ENCODE measurements around the gene RBFOX1. TPM values are rescaled to one million over a fixed set of nuclear protein-coding genes. Genes with fewer than 3 reads are reported as not detected.
A peak's percentile ranks its signal among the peaks of the same experiment; 100 is the strongest.

RBFOX1 gene
- polyA plus RNA-seq, 1 donor = 1.3 TPM

- H3K9me3 ChIP-seq (ENCODE audit: control insufficient read depth, low read depth, low read length) = no peaks in the 10 kb centered on the region
- no peaks in the 10 kb centered on the region for H3K36me3 ChIP-seq (ENCODE audit: control insufficient read depth, insufficient read depth, low read length)
- no peak overlapping the region for H3K27ac ChIP-seq (ENCODE audit: low read length)
- H3K27me3 ChIP-seq (ENCODE audit: control insufficient read depth, insufficient read depth, low read length) = no peaks in the 10 kb centered on the region
- WGBS (ENCODE audit: insufficient coverage, low lambda C conversion rate) = no CpG with 5 or more reads among the region's 7 CpGs
- DNase-seq = peak in 1 of 2 donors; percentile 1
- H3K4me1 ChIP-seq (ENCODE audit: control insufficient read depth, insufficient read depth, low read length) = no peaks in the 10 kb centered on the region
- no peak overlapping the region for H3K4me3 ChIP-seq (ENCODE audit: low read length)
These were observed 412.1 kb downstream of the RBFOX1 start for GRCh38 chr16:7744546-7745264.

GRCh38 chr16:7745276-7745675, 412.6 kb downstream of the RBFOX1 start:
- no peak for DNase-seq
- no peak overlapping the region for H3K27ac ChIP-seq (ENCODE audit: low read length)
- no peaks in the 10 kb centered on the region for H3K9me3 ChIP-seq (ENCODE audit: control insufficient read depth, low read depth, low read length)
- 100% methylated on average over 1 of the region's 4 CpGs for WGBS (ENCODE audit: insufficient coverage, low lambda C conversion rate)
- no peak overlapping the region for H3K4me3 ChIP-seq (ENCODE audit: low read length)
- H3K4me1 ChIP-seq (ENCODE audit: control insufficient read depth, insufficient read depth, low read length) = no peaks in the 10 kb centered on the region
- H3K36me3 ChIP-seq (ENCODE audit: control insufficient read depth, insufficient read depth, low read length) = no peaks in the 10 kb centered on the region
- no peaks in the 10 kb centered on the region for H3K27me3 ChIP-seq (ENCODE audit: control insufficient read depth, insufficient read depth, low read length)

- no peaks in the 10 kb centered on the region for H3K36me3 ChIP-seq (ENCODE audit: control insufficient read depth, insufficient read depth, low read length)
- no peaks in the 10 kb centered on the region for H3K4me1 ChIP-seq (ENCODE audit: control insufficient read depth, insufficient read depth, low read length)
- no peak overlapping the region for H3K27ac ChIP-seq (ENCODE audit: low read length)
- DNase-seq = no peak
- no peaks in the 10 kb centered on the region for H3K9me3 ChIP-seq (ENCODE audit: control insufficient read depth, low read depth, low read length)
- H3K4me3 ChIP-seq (ENCODE audit: low read length) = no peak overlapping the region
- H3K27me3 ChIP-seq (ENCODE audit: control insufficient read depth, insufficient read depth, low read length) = no peaks in the 10 kb centered on the region
- no CpG with 5 or more reads among the region's 3 CpGs for WGBS (ENCODE audit: insufficient coverage, low lambda C conversion rate)
These were observed 414.3 kb downstream of the RBFOX1 start for GRCh38 chr16:7746941-7747340.

- 50% methylated on average over 1 of the region's 4 CpGs for WGBS (ENCODE audit: insufficient coverage, low lambda C conversion rate)
These were observed 415.9 kb downstream of the RBFOX1 start for GRCh38 chr16:7748522-7748921.

GRCh38 chr16:7755347-7755882, 422.8 kb downstream of the RBFOX1 start:
- H3K36me3 ChIP-seq (ENCODE audit: control insufficient read depth, insufficient read depth, low read length) = no peaks in the 10 kb centered on the region
- no peak overlapping the region for H3K4me3 ChIP-seq (ENCODE audit: low read length)
- WGBS (ENCODE audit: insufficient coverage, low lambda C conversion rate) = no CpG with 5 or more reads among the region's 6 CpGs
- H3K27me3 ChIP-seq (ENCODE audit: control insufficient read depth, insufficient read depth, low read length) = no peaks in the 10 kb centered on the region
- DNase-seq = no peak
- no peak overlapping the region for H3K27ac ChIP-seq (ENCODE audit: low read length)
- no peaks in the 10 kb centered on the region for H3K4me1 ChIP-seq (ENCODE audit: control insufficient read depth, insufficient read depth, low read length)
- no peaks in the 10 kb centered on the region for H3K9me3 ChIP-seq (ENCODE audit: control insufficient read depth, low read depth, low read length)

More at GRCh38 chr16:7748522-7748921, 415.9 kb downstream of the RBFOX1 start:
- Histone ChIP-seq H3K36me3 (ENCODE audit: control insufficient read depth, insufficient read depth, low read length) (no peaks in the 10 kb centered on the region), H3K4me1 (ENCODE audit: control insufficient read depth, insufficient read depth, low read length) (no peaks in the 10 kb centered on the region), H3K4me3 (ENCODE audit: low read length) (no peak overlapping the region), H3K27ac (ENCODE audit: low read length) (no peak overlapping the region), H3K27me3 (ENCODE audit: control insufficient read depth, insufficient read depth, low read length) (no peaks in the 10 kb centered on the region), H3K9me3 (ENCODE audit: control insufficient read depth, low read depth, low read length) (no peaks in the 10 kb centered on the region)
- DNase-seq = no peak
